Measurements from ENCODE around the gene GABBR2. TPM values are rescaled to one million over a fixed set of nuclear protein-coding genes. Genes with fewer than 3 reads are reported as not detected.

GABBR2 gene
- total and polyA plus RNA-seq, 9 of the 15 experiments (the other 6 are each of a cell fraction or from before 2014, with no cell fraction given) = 0.15 to 1.9 (median 0.32) TPM

- TF ChIP-seq AFF1 (IDR thresholded peaks at IDR 0.05; ENCODE audit: low read depth in 1 of 2, partially characterized antibody in 2 of 2) = no peak
- TF ChIP-seq RNF2 (IDR thresholded peaks at IDR 0.05) = peak; percentile 50; the same call in 1 of the 2 replicates
- no peak for TF ChIP-seq JUNB (CRISPR knock-in tag; conservative IDR thresholded peaks at IDR 0.05)
- peak; percentile 99 for TF ChIP-seq MEIS2 (IDR thresholded peaks at IDR 0.05; ENCODE audit: partially characterized antibody)
- TF ChIP-seq THRAP3 (IDR thresholded peaks at IDR 0.05; ENCODE audit: borderline replicate concordance) = no peak
- no peak for TF ChIP-seq ZNF184 (CRISPR knock-in tag; IDR thresholded peaks at IDR 0.05)
- TF ChIP-seq TEAD2 (tag; IDR thresholded peaks at IDR 0.05) = no peak
- no peak for TF ChIP-seq TEAD1 (CRISPR knock-in tag; IDR thresholded peaks at IDR 0.05)
- TF ChIP-seq MTA3 (IDR thresholded peaks at IDR 0.05; ENCODE audit: borderline replicate concordance) = no peak
- TF ChIP-seq, protein P1, sequence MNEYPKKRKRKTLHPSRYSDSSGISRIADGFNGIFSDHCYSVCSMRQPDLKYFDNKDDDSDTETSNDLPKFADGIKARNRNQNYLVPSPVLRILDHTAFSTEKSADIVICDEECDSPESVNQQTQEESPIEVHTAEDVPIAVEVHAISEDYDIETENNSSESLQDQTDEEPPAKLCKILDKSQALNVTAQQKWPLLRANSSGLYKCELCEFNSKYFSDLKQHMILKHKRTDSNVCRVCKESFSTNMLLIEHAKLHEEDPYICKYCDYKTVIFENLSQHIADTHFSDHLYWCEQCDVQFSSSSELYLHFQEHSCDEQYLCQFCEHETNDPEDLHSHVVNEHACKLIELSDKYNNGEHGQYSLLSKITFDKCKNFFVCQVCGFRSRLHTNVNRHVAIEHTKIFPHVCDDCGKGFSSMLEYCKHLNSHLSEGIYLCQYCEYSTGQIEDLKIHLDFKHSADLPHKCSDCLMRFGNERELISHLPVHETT (CRISPR knock-in tag; conservative IDR thresholded peaks at IDR 0.05 in 1 of 2, IDR thresholded peaks at IDR 0.05 in 1 of 2) = no peak
- no peak for TF ChIP-seq ZC3H11A (IDR thresholded peaks at IDR 0.05; ENCODE audit: low read depth, low read length)
- TF ChIP-seq PHF8 (IDR thresholded peaks at IDR 0.05; ENCODE audit: borderline replicate concordance, low read length) = no peak
- peak; percentile 97 for TF ChIP-seq BCOR (IDR thresholded peaks at IDR 0.05)
- peak; percentile 89 for TF ChIP-seq STAT5A (IDR thresholded peaks at IDR 0.05; ENCODE audit: borderline replicate concordance, low read length)
- no peak for TF ChIP-seq HLTF (IDR thresholded peaks at IDR 0.05)
- TF ChIP-seq TAL1 (IDR thresholded peaks at IDR 0.05) = peak; percentile 97
- no peak for TF ChIP-seq ZNF232 (CRISPR knock-in tag; IDR thresholded peaks at IDR 0.05)
- TF ChIP-seq RERE (CRISPR knock-in tag; IDR thresholded peaks at IDR 0.05; ENCODE audit: borderline replicate concordance) = no peak
- TF ChIP-seq NFRKB (IDR thresholded peaks at IDR 0.05; ENCODE audit: low read depth) = no peak
- TF ChIP-seq MCM2 (IDR thresholded peaks at IDR 0.05; ENCODE audit: low read depth) = no peak
Measured at GRCh38 chr9:98576354-98576753, 132.4 kb downstream of the GABBR2 start (continued).

Measured in K562 (cell line).